DOHH2 (cell line): ENCODE data around the gene HMCN2.

Source experiments
- H3F3A ChIP-seq: fragments of 200-600 bp; sonication (generic), shearing (Covaris generic); 2 replicates; pipeline ENCODE4 v1.6.0; 2016; ENCODE audit warnings: antibody characterized with exemption, mild to moderate bottlenecking; ENCODE audit not compliant: control insufficient read depth, insufficient read depth
- H3K27ac ChIP-seq: fragments of 200-600 bp; sonication (generic); 2 replicates; pipeline ENCODE4 v1.5.1; 2014; ENCODE audit warnings: low read depth, mild to moderate bottlenecking, low read length, moderate library complexity
- H3K27me3 ChIP-seq: fragments of 200-600 bp; sonication (generic); 2 replicates; pipeline ENCODE4 v1.6.1; 2014; ENCODE audit warnings: mild to moderate bottlenecking, low read length, mixed read lengths; ENCODE audit not compliant: control insufficient read depth
- H3K36me3 ChIP-seq: fragments of 200-600 bp; sonication (generic); 2 replicates; pipeline ENCODE4 v1.6.1; 2014; ENCODE audit warnings: mild to moderate bottlenecking, low read length, moderate library complexity, mixed read lengths; ENCODE audit not compliant: control insufficient read depth
- H3K4me1 ChIP-seq: fragments of 200-600 bp; sonication (generic); 2 replicates; pipeline ENCODE4 v1.6.1; 2014; ENCODE audit warnings: mild to moderate bottlenecking, low read length, mixed read lengths; ENCODE audit not compliant: control insufficient read depth
- H3K4me2 ChIP-seq: fragments of 200-600 bp; sonication (generic); 2 replicates; pipeline ENCODE4 v1.6.0; 2014; ENCODE audit warnings: mild to moderate bottlenecking, low read length, moderate library complexity
- H3K4me3 ChIP-seq: fragments of 200-600 bp; sonication (generic); 2 replicates; pipeline ENCODE4 v1.5.1; 2014; ENCODE audit warnings: mild to moderate bottlenecking, low read length, mixed read lengths
- H3K79me2 ChIP-seq: fragments of 200-600 bp; sonication (generic); 2 replicates; pipeline ENCODE4 v1.6.1; 2014; ENCODE audit warnings: mild to moderate bottlenecking, low read length, mixed read lengths; ENCODE audit not compliant: control insufficient read depth
- H3K9me2 ChIP-seq: fragments of 200-600 bp; sonication (generic); replicated peaks from 2 replicates; pipeline ENCODE4 v1.6.1; 2014; ENCODE audit warnings: mild to moderate bottlenecking, low read length, mixed read lengths; ENCODE audit not compliant: control insufficient read depth
- H3K9me3 ChIP-seq: fragments of 200-600 bp; sonication (generic); 2 replicates; pipeline ENCODE4 v1.6.1; 2014; ENCODE audit warnings: antibody characterized with exemption, low read length, mixed read lengths; ENCODE audit not compliant: control insufficient read depth, insufficient read depth
- H4K20me1 ChIP-seq: fragments of 200-600 bp; sonication (generic); 2 replicates; pipeline ENCODE4 v1.6.0; 2014; ENCODE audit warnings: low read depth, mild to moderate bottlenecking, antibody characterized with exemption, low read length, moderate library complexity; ENCODE audit not compliant: control insufficient read depth, insufficient read depth
- CTCF ChIP-seq: fragments of 200-600 bp; sonication (generic); IDR thresholded peaks from one replicate; pipeline ENCODE4 v1.5.1; 2014; ENCODE audit warnings: antibody characterized with exemption, mild to moderate bottlenecking, low read depth, low read length; ENCODE audit not compliant: poor library complexity, severe bottlenecking
- EZH2phosphoT487 ChIP-seq: fragments of 200-600 bp; sonication (generic); IDR thresholded peaks from 2 replicates; pipeline ENCODE4 v1.6.1; 2017; ENCODE audit warnings: borderline replicate concordance, mild to moderate bottlenecking, antibody characterized with exemption, low read length, moderate library complexity, mixed read lengths

HMCN2 gene

GRCh38 chr9:130377612-130378011, 112.1 kb downstream of the HMCN2 start:
- H3F3A ChIP-seq: no peaks in the 10 kb centered on the region
- no peaks in the 10 kb centered on the region for H3K9me3 ChIP-seq
- H3K4me1 ChIP-seq: no peaks in the 10 kb centered on the region
- no peaks in the 10 kb centered on the region for H3K36me3 ChIP-seq
- H3K79me2 ChIP-seq: no peaks in the 10 kb centered on the region
- no peaks in the 10 kb centered on the region for H4K20me1 ChIP-seq
- no peak overlapping the region for H3K4me3 ChIP-seq
- no peak overlapping the region for H3K4me2 ChIP-seq
- no peak for TF ChIP-seq CTCF
- no peak for TF ChIP-seq EZH2phosphoT487
- H3K9me2 ChIP-seq: no peaks in the 10 kb centered on the region
- H3K27ac ChIP-seq: no peak overlapping the region
- H3K27me3 ChIP-seq: no peaks in the 10 kb centered on the region

DNA sequence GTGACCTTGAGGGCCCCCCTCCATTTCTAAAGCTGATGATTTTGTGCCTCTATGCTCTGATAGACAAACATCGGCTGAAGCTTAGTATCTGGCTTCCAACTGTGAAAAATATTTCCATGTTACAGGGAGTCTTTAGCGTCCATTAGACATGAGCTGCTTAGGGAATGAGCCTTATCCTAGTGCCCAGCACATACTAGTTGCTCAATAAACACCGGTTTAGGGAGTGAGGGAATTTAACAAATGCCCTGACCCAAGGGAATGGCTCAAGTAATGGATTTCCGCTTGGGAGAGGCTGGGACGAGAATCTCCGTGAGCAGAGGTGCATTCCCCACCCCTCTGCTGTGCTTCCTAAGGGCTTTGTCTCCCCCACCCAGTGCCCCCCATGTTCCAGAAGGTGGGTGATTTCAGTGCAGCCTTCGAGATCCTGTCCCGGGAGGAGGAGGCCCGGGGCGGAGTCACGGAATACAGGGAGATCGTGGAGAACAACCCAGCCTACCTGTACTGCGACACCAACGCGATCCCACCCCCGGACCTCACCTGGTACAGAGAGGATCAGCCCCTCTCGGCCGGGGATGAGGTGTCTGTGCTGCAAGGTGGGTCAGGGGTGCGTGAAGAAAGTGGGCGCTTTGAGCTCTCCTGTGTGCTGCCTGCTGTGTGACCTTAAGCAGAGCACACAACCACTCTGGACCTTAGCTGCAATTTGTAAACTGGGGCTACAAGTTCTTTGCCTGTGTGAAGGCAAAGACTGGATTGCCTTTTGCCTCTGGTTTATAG, 113.5 kb downstream of the HMCN2 start:
- Histone ChIP-seq H4K20me1 (no peaks in the 10 kb centered on the region), H3K27me3 (no peaks in the 10 kb centered on the region), H3K9me2 (no peaks in the 10 kb centered on the region), H3K36me3 (no peaks in the 10 kb centered on the region), H3K4me2 (no peak overlapping the region), H3F3A (no peaks in the 10 kb centered on the region), H3K9me3 (no peaks in the 10 kb centered on the region), H3K4me1 (no peaks in the 10 kb centered on the region), H3K4me3 (no peak overlapping the region), H3K79me2 (no peaks in the 10 kb centered on the region), H3K27ac (no peak overlapping the region)
- TF ChIP-seq CTCF (no peak), EZH2phosphoT487 (no peak)

DNA sequence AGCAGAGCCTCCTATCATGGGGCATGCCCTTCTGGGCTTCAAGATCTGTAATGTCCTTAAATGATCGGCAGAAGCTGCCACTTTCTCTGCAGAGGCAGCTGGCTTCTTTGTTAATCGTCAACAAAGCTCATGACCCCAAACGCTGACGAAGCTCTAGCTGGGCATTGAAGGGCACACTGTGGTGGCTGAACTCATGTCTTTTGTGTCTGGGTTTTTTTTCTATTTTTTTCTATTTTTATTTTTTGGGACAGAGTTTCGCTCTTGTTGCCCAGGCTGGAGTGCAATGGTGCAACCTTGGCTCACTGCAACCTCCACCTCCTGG, 114.0 kb downstream of the HMCN2 start:
- no peaks in the 10 kb centered on the region for H3K4me1 ChIP-seq
- no peaks in the 10 kb centered on the region for H4K20me1 ChIP-seq
- H3K36me3 ChIP-seq: no peaks in the 10 kb centered on the region
- TF ChIP-seq EZH2phosphoT487 (no peak), CTCF (no peak)
- H3K79me2 ChIP-seq: no peaks in the 10 kb centered on the region
- no peaks in the 10 kb centered on the region for H3K9me2 ChIP-seq
- no peak overlapping the region for H3K4me3 ChIP-seq
- no peaks in the 10 kb centered on the region for H3F3A ChIP-seq
- no peak overlapping the region for H3K4me2 ChIP-seq
- H3K9me3 ChIP-seq: no peaks in the 10 kb centered on the region
- no peak overlapping the region for H3K27ac ChIP-seq
- H3K27me3 ChIP-seq: no peaks in the 10 kb centered on the region
